GOT3 (cell line): Measurements from ENCODE around the gene FBXW7.
"Not testable (repeated sequence)": the region's sequence is repeated elsewhere in the genome, so short reads cannot be mapped to it uniquely, and the experiment has no call there.

Experiments
- DNase-seq: peaks from one replicate; lab custom pipeline; 2025; ENCODE audit warnings: mixed read lengths; lab: John Stamatoyannopoulos, UW

FBXW7 gene

GRCh38 chr4:152545088-152545487 is 9.2 kb upstream of the FBXW7 start:
- DNase-seq, result no peak

- not testable (repeated sequence) for DNase-seq
Observed at GRCh38 chr4:152544533-152544932, 8.6 kb upstream of the FBXW7 start.

GRCh38 chr4:152540941-152541340 is 5.0 kb upstream of the FBXW7 start:
- DNase-seq, result no peak

- DNase-seq, result no peak
Observed at GRCh38 chr4:152540293-152540674, 4.4 kb upstream of the FBXW7 start.

DNA sequence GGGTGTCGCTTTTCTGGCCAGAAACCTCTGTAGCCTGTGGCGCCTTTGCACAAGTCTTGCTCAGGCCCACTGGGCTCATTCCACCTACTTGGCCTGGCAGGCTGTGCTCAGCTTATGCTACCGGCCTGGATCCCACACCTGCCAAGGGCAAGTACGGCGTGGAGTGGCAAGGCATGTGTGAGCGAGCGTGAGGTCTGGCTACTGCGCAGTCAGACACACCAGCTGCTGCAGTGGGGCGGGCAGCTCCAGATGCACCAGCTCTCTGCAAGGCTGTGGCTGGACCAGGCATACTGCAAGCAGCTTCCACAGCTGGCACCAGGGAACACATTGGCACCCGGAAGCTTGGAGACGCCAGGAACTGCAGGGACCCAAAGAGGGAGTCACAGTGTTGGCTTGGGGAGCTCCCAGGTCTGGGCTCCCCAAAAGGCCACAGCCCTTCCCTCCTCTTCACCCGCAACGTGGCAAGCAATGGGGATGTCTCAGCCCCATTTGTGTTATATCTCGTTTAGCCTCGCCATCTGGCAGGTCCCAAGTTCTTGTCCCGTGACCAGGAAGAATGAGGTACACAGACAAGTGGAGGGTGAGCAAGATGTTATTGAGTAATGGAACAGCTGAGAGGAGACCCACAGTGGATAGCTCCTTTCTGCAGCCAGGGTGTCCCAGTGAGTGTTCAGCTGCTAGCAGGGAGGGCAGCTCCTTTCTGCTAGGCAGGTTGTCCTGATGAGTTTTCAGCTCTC is 3.8 kb upstream of the FBXW7 start:
- DNase-seq, result no peak

DNA sequence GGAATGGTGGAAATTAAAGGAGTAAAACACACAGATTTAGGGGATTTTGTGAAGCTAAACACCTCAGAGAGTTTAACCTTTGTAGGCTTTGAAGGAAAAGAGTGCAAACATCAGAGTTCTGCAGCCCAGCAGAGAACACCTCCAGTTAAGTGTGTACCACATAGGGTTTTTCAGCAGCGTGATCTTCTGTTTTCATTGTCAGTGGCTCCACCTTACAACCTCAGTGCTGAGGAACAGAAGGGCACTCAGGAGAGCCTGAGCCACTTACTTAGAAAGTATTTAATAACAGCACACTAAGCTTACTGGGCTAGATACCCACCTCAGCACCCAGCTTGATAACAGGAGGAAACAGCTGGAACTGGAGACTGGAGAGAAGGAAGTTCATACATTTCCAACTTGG is 2.0 kb upstream of the FBXW7 start:
- no peak for DNase-seq

DNA sequence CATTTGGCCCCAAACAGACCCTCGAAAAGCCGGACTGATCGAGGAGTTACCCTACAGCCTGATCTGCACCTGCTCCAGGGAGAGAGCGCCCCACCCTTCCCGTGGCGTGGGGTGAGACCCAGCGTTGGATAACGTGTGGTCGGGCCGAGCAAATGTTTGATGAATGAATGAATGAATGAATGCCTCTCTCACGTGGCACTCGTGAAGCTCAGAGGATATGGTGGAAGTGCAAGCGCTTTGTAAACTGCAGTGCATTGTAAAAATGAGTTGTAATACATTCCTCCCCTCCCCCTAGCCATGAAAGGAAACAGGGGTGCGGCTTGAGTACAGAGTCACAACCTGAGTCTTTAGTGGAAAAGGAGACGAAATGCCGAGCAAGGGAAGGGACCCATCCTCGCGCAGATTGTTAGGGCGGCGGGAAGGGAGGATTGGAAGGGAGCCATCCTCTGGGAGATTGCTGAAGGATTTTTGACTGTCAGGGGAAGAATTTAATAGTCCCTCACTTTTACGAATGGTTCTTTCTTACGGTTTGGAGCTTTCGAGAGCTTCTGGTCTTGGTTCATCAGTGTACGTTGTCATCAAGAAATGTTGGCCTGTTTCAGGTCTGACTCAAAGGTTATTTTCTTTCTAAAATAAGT is 772 bp upstream of the FBXW7 start:
- no peak for DNase-seq

DNA sequence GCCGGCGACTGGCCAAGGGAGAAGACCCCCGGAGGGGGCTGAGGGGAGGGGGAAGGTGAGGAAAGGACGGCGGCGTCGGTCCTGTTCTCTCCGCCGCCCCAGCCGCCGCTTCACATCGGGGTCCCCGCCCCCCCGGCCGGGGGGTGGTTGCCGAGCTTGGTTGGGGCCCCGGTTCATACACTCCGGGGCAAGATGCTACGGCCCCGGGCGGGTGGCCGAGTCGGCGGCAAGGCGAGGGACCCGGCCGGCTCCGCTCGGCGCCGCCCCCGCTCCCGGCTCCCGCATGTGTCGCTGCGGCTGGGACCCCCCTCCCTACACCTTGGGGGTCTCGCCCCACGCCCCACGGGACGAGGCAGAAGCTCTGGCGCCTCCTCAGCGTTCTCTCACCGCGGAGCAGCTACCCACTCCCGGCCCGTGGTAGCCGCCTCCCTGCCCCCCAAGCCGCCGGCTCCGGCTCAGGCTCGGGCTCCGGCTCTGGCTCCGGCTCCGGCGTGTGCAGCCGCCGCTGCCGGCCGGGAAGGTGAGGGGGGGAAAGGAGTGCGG is 461 bp downstream of the FBXW7 start:
- no peak for DNase-seq

- no peak for DNase-seq
Observed at GRCh38 chr4:152534541-152535359, 1.1 kb downstream of the FBXW7 start.

- no peak for DNase-seq
Observed at GRCh38 chr4:152531479-152531878, 4.4 kb downstream of the FBXW7 start.

DNA sequence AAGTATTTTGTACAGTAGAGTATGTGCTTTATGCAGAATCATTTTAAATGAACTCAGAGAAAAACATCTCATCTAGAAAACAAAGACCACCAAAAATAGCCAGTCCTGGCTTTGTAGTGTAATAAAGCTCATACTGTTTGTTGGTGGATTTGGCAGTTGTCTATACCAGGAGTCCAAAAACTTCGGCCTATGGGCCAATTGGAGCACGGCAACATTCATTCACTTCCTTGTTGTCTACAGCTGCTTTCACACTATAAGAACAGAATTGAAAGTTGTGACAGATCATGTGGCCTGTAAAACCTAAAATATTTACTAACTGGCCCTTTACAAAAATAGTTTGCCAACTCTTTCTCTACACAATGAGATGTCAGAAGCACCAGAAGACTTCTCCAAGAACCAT is 5.3 kb downstream of the FBXW7 start:
- DNase-seq, result no peak

DNA sequence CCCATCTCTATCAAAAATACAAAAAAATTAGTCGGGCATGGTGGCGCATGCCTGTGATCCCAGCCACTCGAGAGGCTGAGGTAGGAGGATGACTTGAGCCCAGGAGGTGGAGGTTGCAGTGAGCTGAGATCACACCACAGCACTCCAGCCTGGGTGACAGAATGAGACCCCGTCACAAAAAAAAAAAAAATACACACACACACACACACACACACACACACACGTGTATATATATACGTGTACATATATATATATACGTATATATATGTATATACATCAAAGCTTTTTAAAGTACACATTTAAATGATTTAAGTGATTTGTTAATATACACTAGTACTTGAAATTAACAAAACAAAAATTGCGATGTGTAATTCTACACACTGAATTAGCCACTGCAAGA is 6.0 kb downstream of the FBXW7 start:
- no peak for DNase-seq

DNA sequence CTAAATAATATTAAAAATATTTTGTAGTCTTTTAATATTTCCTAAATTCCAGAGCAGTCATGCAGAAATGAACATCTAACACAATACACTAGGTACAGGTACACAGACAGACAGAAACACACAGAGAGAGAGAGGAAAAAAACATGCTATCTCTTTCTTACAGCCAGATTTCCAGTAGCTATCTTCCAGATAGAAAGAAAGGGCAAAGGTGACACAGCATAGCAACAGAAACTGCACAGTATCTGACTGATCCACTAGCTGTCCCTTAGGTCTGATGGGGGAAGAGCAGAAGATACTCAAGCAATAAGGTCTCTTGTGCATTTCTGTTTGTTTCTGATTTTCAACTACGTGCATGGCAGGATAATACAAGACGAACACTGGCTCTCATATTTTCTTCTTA is 7.8 kb downstream of the FBXW7 start:
- DNase-seq, result no peak

DNA sequence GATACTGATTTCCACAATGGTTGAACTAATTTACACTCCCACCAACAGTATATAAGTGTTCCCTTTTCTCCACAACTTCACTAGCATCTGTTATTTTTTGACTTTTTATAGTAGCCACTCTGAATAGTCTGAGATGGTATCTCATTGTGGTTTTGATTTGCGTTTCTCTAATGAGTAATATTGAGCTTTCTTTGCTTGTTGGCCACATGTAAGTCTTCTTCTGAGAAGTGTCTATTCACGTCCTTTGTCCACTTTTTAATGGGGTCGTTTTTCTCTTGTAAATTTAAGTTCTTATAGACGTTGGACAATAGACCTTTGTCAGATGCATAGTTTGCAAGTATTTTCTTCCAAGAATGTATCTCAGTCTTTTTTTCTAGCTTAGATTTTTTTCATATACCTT is 10.0 kb downstream of the FBXW7 start:
- no peak for DNase-seq

DNA sequence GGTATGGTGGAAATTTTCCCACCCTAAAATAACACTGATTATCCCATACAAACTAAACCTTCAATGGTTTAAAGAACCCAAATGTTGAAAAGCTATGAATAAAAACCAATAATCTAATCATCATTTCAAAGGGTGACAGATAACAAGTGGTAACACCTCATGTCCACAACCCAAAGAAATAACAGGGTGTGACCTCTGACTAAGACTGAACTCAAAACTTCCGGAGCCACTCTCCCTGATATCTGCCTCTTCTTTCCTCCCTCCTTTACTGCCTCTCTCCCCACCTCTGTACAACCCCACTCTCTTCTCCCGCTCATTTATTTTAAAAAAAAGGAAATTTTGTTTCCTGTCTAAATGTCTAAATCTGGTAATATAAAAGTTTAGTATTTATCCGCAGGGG is 11.5 kb downstream of the FBXW7 start:
- DNase-seq, result no peak

DNA sequence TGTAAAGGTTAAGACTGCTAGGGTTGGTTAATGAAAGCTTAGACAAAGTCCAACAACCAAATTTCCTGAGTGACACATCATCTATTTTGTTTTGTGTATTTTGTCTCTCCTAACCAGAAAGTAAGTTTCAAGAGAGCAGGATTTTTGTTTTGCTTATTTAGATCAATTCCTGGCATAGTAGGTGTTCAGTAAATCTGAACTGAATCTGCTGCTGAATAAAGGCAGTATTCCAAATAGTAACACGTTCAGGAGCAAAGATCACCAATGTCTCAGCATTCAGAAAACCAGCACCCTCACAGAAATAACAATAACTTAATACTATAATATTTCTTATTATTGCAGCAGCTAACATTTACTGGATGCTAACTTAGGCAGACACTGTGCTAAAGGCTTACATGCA is 12.2 kb downstream of the FBXW7 start:
- DNase-seq, result no peak

GRCh38 chr4:152522754-152523153 is 13.1 kb downstream of the FBXW7 start:
- no peak for DNase-seq

- DNase-seq, result no peak
Observed at GRCh38 chr4:152522245-152522644, 13.6 kb downstream of the FBXW7 start.

DNA sequence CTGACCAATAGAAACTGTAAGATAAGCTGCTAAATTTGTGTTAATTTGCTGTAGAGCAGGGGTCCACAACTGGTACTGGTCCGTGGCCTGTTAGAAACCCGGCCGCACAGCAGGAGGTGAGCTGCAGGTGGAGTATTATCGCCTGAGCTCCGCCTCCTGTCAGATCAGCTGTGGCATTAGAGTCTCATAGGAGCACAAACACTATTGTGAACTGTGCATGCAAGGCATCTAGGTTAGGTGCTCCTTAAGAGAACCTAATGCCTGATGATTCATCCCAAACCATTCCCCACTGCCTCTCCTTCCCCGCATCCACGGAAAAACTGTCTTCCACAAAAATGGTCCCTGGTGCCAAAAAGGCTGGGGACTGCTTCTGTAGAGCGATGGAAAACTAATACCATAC is 19.7 kb downstream of the FBXW7 start:
- DNase-seq, result no peak

- DNase-seq, result no peak
Observed at GRCh38 chr4:152515678-152516077, 20.2 kb downstream of the FBXW7 start.

GRCh38 chr4:152514356-152514755 is 21.5 kb downstream of the FBXW7 start:
- no peak for DNase-seq

DNA sequence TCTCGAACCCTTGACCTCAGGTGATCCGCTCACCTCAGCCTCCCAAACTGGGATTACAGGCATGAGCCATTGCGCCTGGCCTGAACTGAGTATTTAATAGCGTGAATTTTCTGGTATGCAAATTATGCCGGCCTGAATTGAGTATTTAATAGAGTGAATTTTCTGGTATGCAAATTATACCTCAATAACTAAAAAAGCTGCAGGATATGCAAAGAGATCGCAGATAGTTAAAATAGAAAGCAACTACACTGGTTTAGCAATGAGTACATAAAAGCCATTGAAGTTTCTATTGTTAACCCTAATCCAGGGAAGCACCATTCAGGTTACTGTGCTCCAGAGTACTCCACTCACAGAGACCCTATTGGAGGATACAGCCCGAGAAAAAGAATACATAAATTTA is 22.8 kb downstream of the FBXW7 start:
- DNase-seq, result no peak

DNA sequence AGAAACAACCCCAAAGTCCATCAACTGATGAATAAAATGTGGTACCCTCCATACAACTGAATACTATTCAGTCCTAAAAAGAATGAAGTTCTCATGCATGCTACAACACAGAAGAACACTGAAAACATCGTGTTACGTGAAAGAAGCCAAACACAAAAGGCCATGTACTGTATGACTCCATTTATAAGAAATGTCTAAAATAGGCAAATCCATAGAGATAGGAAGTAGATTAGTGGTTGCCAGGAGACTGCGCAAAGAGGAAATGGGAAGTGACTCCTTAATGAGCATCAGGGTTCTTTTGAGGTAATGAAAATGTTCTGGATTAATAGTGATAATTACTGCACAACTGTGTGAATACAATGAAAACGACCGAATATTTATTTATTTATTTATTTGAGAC is 23.4 kb downstream of the FBXW7 start:
- no peak for DNase-seq
